Endometrial microvascular endothelial cells (primary cell): ENCODE results near the gene ING5. TPM values are rescaled to one million over a fixed set of nuclear protein-coding genes. Genes with fewer than 3 reads are reported as not detected.
"Not testable (repeated sequence)": the region's sequence is repeated elsewhere in the genome, so short reads cannot be mapped to it uniquely, and the experiment has no call there.

Experiments used
- in situ Hi-C: cut with HindIII; loops from 2 replicates; pipeline ENCODE4 v1.10.0; 2017; ENCODE audit warnings: low sequenced_read_pairs, low pct_unique_long_range_greater_than_20kb; ENCODE audit errors: inconsistent ontology term
- total RNA-seq: library from RNA; depleted of rRNA; stranded (reverse); fragments of >200 nt; gene quantifications from one replicate; pipeline ENCODE4 v1.2.3, GENCODE V29; 2015; ENCODE audit errors: inconsistent ontology term

ING5 gene
- total RNA-seq, 1 donor from 2014 or later = 12.6 TPM

DNA sequence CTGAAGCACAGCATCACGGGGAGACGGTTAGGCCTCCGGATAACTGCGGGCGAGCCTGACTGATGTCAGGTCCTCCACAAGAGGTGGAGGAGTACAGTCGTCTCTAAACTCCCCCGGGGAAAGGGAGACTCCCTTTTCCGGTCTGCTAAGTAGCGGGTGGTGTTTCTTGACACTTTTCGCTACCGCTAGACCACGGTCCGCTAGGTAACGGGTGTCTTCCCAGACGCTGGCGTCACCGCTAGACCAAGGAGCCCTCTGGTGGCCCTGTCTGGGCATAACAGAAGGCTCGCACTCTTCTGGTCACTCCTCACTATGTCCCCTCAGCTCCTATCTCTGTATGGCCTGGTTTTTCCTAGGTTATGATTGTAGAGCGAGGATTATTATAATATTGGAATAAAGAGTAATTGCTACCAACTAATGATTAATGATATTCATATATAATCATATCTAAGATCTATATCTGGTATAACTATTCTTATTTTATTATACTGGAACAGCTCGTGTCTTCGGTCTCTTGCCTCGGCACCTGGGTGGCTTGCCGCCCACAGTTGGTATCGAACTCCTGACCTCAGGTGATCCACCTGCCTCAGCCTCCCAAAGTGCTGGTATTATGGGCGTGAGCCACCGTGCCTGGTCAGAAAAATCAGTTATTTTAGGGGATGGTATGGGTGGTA lies 30.8 kb downstream of the ING5 start:
- in situ Hi-C loops = not testable (repeated sequence)

GRCh38 chr2:241733391-241734207 lies 31.8 kb downstream of the ING5 start:
- in situ Hi-C loops = no loop called here

- in situ Hi-C loops = no loop called here
Observed at GRCh38 chr2:241734208-241734466, 32.3 kb downstream of the ING5 start.

GRCh38 chr2:241734467-241735208 lies 32.8 kb downstream of the ING5 start, which contains the start of gene D2HGDH:
Gene D2HGDH, plus strand, starts transcription at chr2:241734630. Its CDS starts 595 bp downstream, at chr2:241735225.
- in situ Hi-C loops = no loop called here

- in situ Hi-C loops = no loop called here
Observed at GRCh38 chr2:241736111-241736510, 34.3 kb downstream of the ING5 start.

DNA sequence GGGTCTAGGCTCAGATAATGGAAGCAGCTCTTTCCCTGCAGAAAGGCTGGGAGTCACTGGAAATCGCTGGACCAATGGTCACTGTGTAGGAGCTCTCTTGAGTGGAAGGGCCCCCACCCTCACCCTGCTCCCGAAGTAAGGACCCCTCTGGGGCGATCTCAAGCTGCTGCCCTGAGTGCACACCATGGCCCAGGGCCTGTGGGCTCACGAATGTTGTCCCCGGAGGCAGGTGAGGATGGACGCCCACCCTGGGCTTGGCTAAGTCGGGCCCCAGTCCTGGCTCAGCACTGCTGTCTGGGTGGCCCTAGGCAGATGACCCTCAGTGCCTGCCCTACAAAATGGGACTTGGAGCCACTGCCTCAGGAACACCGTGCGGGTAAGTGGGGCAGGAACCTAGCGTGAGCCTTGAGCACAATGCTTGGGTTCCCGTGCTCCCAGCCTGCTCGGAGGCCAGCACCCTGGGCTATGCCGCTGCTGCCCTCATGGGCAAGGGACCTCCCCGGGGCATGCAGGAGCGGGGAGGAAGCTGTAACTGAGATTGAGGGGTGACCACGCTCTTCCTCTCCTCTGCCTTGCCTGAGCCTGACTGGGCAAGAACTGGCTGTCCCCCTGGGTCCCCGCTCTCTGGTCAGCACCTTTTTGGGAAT lies 36.3 kb downstream of the ING5 start:
- in situ Hi-C loops = no loop called here

- in situ Hi-C loops = no loop called here
Observed at GRCh38 chr2:241739177-241739576, 37.3 kb downstream of the ING5 start.

GRCh38 chr2:241739651-241740050 lies 37.8 kb downstream of the ING5 start:
- in situ Hi-C loops = no loop called here

- in situ Hi-C loops = no loop called here
Observed at GRCh38 chr2:241741016-241741415, 39.2 kb downstream of the ING5 start.

DNA sequence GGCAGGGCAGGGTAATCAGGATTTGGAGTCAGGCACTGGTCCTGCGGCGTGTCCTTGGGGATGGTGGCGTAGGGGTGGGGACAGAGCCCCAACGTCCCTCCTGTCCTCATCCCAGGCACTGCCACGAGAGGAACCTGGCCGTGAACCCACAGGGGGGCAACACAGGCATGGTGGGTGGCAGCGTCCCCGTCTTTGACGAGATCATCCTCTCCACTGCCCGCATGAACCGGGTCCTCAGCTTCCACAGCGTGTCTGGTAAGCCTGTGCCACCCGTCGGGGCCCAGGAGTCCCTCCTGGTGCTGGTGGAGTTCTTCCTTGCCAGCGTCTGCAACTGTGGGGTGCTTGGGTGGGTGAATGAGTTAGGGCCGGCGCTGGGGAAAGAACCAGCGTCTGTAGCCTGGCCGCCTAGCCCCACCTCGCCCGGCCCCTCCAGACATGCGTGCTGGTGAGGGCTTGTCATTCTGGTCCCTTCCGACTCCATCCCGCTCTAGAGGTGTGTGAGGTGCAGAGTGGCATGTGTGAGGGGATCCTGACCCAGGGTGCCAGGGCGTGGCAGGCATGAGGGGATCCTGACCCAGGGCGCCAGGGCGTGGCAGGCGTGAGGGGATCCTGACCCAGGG lies 40.6 kb downstream of the ING5 start:
- in situ Hi-C loops = no loop called here

GRCh38 chr2:241743008-241743407 lies 41.2 kb downstream of the ING5 start:
- in situ Hi-C loops = not testable (repeated sequence)

GRCh38 chr2:241743620-241744019 lies 41.8 kb downstream of the ING5 start:
- in situ Hi-C loops = no loop called here

DNA sequence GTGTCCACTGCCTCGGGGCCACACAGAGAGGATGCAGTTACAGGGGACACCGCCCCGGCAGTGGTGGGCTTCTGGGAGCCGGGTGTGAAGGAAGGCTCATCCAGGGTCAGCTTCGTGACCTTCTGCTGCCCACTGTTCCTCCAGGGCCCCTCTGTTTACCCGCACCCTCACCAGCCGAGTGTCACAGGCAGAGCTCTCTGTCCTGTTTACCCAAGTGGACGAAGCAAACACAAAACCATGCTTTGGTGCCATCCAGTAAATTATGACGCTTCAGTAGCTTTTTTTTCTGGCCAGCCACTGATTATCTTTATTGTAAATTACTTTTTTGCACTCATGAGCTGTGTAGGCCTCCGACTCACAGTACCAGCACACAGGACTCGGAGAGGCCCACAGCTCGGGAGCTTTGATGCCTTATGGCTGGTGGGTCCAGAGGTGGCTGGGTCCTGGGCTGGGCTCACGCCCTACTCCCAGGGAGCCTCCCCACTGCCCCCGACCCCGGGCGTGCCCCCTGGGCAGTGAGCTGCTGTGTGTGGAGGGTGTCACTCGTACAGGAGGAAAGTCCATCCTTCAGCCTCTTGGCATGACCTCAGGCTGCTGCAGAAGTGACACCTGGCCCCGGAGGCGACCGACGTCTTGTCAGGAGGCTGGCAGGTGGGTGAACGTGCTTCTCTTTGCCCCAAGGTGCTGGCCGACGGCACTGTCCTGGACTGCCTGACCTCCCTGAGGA lies 42.4 kb downstream of the ING5 start:
- in situ Hi-C loops = no loop called here

- in situ Hi-C loops = no loop called here
Observed at GRCh38 chr2:241745276-241745675, 43.4 kb downstream of the ING5 start.

DNA sequence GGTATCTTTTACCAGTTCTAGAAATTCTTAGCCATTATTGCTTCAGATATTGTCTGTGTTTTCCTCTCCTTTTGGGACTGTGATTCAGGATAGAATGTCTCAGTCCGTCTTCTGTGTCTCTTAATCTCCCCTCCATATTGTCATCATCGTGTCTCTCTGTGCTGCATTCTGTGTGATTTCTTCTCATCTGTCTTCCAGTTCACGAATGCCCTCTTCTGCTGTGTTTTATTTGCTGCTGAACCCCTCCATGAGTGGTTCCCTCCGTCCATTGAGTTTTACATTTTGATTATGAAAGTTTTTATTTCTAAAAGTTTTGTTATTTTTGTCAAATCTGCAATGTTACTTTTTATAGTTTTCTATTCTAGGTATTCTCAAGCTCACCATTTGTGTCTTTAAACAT lies 44.2 kb downstream of the ING5 start:
- in situ Hi-C loops = no loop called here

DNA sequence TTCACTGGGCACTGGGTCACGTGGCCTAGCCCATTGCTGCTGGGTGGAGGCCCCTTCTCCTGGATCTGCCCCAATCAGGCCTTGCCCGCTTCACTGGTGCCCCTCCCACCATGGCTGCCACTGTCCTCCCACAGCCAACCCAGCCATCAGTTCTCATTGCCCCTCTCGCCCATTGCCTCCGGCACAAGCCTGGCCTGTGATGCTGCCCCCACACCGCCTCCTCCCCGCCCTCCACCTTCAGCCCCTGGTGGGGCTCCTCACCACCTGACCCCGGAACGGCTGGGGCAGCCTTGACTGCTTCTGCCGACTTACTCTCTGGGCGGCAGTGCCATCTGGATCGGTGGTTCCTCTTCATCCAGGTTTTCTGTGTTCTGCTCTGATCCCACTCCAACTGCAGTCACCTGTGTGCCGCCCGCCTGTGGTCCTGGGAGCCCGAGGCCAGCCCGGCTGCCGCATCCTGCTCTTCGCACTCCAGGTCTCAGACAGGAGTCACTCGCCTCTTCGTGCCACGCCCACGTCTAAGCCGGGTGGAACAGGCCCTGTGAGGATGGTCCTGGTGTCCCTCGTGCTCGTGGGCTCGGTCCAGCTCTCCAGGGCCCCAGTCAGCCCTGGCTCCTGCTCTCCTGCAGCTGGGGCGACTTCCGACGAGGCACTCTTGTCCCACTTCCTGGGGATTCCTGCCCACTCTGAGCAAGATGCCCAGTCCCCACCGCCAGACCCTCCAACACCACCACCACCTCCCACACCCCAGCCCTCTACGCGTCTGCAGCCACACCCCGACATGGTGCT lies 46.8 kb downstream of the ING5 start:
- in situ Hi-C loops = no loop called here

DNA sequence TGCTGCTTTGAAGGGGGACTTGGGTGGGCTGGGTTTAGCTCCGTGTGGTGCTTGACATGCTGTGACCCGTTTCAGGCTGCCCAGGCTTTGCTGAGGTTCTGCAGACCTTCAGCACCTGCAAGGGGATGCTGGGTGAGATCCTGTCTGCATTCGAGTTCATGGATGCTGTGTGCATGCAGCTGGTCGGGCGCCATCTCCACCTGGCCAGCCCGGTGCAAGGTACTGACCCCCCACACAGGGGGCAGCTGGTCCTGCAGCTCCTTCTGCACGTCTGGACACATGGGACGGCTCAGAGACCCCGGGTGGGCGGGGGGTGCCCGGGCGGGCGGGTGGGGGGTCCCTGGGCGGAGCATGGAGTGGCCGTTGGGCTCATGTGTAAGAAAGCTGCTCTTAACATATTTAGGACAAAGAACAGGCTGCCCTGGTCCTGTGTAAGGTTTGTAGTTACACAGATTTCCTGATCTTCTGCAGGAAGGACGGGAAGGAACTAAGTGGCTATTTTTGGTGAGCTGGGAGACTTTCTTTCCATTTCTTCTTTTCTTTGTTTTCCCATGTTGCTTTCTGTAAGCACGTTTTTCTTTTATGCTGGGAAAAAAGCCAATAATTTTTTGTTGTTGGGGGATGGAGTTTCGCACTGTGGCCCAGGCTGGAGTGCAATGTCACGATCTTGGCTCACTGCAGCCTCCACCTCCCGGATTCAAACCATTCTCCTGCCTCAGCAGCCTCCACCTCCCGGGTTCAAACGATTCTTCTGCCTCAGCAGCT lies 48.4 kb downstream of the ING5 start:
- in situ Hi-C loops = no loop called here
